HEK293 (cell line): ENCODE data around the gene EBP.

Source experiments
- CTCF ChIA-PET: fragments of 350-600 bp; formaldehyde crosslinking; extraction: SDS; loops from one replicate; lab custom pipeline; 2021; ENCODE audit warnings: antibody characterized with exemption; lab: Yijun Ruan, JAX
- POLR2A ChIA-PET: fragments of 300-600 bp; formaldehyde crosslinking; extraction: SDS; loops from one replicate; lab custom pipeline; 2020; ENCODE audit warnings: antibody characterized with exemption, inconsistent platforms; lab: Yijun Ruan, JAX
- H3K27ac ChIP-seq: fragments of 200-500 bp; sonication (Bioruptor generic); 2 replicates; pipeline ENCODE4 v1.5.1; 2014; ENCODE audit warnings: low read depth, low read length, control low read depth, inconsistent platforms; ENCODE audit errors: extremely low read depth
- H3K36me3 ChIP-seq, 2 experiments: fragments of 200-500 bp in 1 of 2; sonication (Bioruptor generic) in 1 of 2; 1 replicate in 1 of 2; 2 replicates in 1 of 2; pipeline ENCODE4 v1.5.1; 2014 to 2017; ENCODE audit warnings: inconsistent platforms in 2 of 2, low read length in 2 of 2; ENCODE audit not compliant: control insufficient read depth in 2 of 2, insufficient read depth in 1 of 2
- H3K4me1 ChIP-seq: fragments of 200-500 bp; sonication (Bioruptor generic); 2 replicates; pipeline ENCODE4 v1.5.1; 2014; ENCODE audit warnings: mild to moderate bottlenecking, low read length, inconsistent platforms; ENCODE audit not compliant: control insufficient read depth, insufficient read depth
- H3K4me3 ChIP-seq: 2 replicates; pipeline ENCODE4 v1.5.1; 2011; ENCODE audit warnings: low read depth, mild to moderate bottlenecking, control low read depth, low read length, moderate library complexity
- H3K9me3 ChIP-seq: fragments of 200-500 bp; sonication (Bioruptor generic); 2 replicates; pipeline ENCODE4 v1.5.1; 2014; ENCODE audit warnings: low read depth, low read length, inconsistent platforms; ENCODE audit not compliant: control insufficient read depth, insufficient read depth
- BCL11B ChIP-seq: fragments of 450-650 bp; formaldehyde crosslinking; IDR thresholded peaks from 2 replicates; pipeline ENCODE4 v1.5.1; 2016; ENCODE audit warnings: low read depth, missing biosample characterization, missing genetic modification characterization
- EGR2 ChIP-seq: fragments of 450-650 bp; formaldehyde crosslinking; IDR thresholded peaks from 2 replicates; pipeline ENCODE4 v1.5.1; 2016; ENCODE audit warnings: low read depth, missing biosample characterization, missing genetic modification characterization
- KLF9 ChIP-seq: fragments of 450-650 bp; formaldehyde crosslinking; IDR thresholded peaks from 2 replicates; pipeline ENCODE4 v1.5.1; 2016; ENCODE audit warnings: missing biosample characterization, missing genetic modification characterization, low read depth
- OSR2 ChIP-seq: fragments of 450-650 bp; formaldehyde crosslinking; IDR thresholded peaks from 2 replicates; pipeline ENCODE4 v1.5.1; 2016; ENCODE audit warnings: missing biosample characterization, missing genetic modification characterization
- PRDM1 ChIP-seq: fragments of 450-650 bp; formaldehyde crosslinking; IDR thresholded peaks from 2 replicates; pipeline ENCODE4; 2016; ENCODE audit warnings: missing biosample characterization, missing genetic modification characterization
- ZNF223 ChIP-seq: fragments of 450-650 bp; formaldehyde crosslinking; IDR thresholded peaks from 2 replicates; pipeline ENCODE4 v1.5.1; 2016; ENCODE audit warnings: missing biosample characterization, missing genetic modification characterization
- ZNF24 ChIP-seq: fragments of 450-650 bp; formaldehyde crosslinking; IDR thresholded peaks from 2 replicates; pipeline ENCODE4 v1.5.1; 2016; ENCODE audit warnings: missing biosample characterization, missing genetic modification characterization
- ZNF248 ChIP-seq: fragments of 450-650 bp; formaldehyde crosslinking; IDR thresholded peaks from 2 replicates; pipeline ENCODE4 v1.5.1; 2017; ENCODE audit warnings: missing biosample characterization, missing genetic modification characterization
- ZNF274 ChIP-seq, 2 experiments: fragments of 200-500 bp in 1 of 2; fragments of 450-650 bp in 1 of 2; sonication (Bioruptor generic) in 1 of 2; formaldehyde crosslinking in 1 of 2; IDR thresholded peaks; 2 replicates each; pipeline versions ENCODE4 v1.5.1 to v1.6.1; 2014 to 2016; ENCODE audit warnings: borderline replicate concordance in 1 of 2, inconsistent platforms in 1 of 2, low read length in 1 of 2, missing biosample characterization in 1 of 2, missing genetic modification characterization in 1 of 2
- ZNF324 ChIP-seq: fragments of 450-650 bp; formaldehyde crosslinking; IDR thresholded peaks from 2 replicates; pipeline ENCODE4 v1.5.1; 2016; ENCODE audit warnings: missing biosample characterization, missing genetic modification characterization
- ZNF335 ChIP-seq: fragments of 450-650 bp; formaldehyde crosslinking; conservative IDR thresholded peaks from 2 replicates; pipeline ENCODE4 v1.5.1; 2016; ENCODE audit warnings: missing biosample characterization, missing genetic modification characterization
- ZNF341 ChIP-seq: fragments of 450-650 bp; formaldehyde crosslinking; IDR thresholded peaks from 2 replicates; pipeline ENCODE4; 2016; ENCODE audit warnings: low read depth, missing biosample characterization, missing genetic modification characterization
- ZNF544 ChIP-seq: fragments of 450-650 bp; formaldehyde crosslinking; IDR thresholded peaks from 2 replicates; pipeline ENCODE4 v1.5.0; 2017; ENCODE audit warnings: missing biosample characterization, missing genetic modification characterization
- ZNF585B ChIP-seq: fragments of 450-650 bp; formaldehyde crosslinking; IDR thresholded peaks from 2 replicates; pipeline ENCODE4 v1.5.1; 2016; ENCODE audit warnings: missing biosample characterization, missing genetic modification characterization
- TF ChIP-seq, protein P1 (sequence below): fragments of 450-650 bp; formaldehyde crosslinking; IDR thresholded peaks from 2 replicates; pipeline ENCODE4 v1.5.1; 2016; ENCODE audit warnings: missing biosample characterization, missing genetic modification characterization
- TF ChIP-seq, protein P2 (sequence below): fragments of 450-650 bp; formaldehyde crosslinking; IDR thresholded peaks from 2 replicates; pipeline ENCODE4 v1.5.1; 2016; ENCODE audit warnings: missing biosample characterization, missing genetic modification characterization
- TF ChIP-seq, protein P3 (sequence below): fragments of 450-650 bp; formaldehyde crosslinking; optimal IDR thresholded peaks from 2 replicates; pipeline ENCODE3; 2016; ENCODE audit warnings: missing biosample characterization, mild to moderate bottlenecking, missing genetic modification characterization
- TF ChIP-seq, protein P4 (sequence below): fragments of 450-650 bp; formaldehyde crosslinking; IDR thresholded peaks from 2 replicates; pipeline ENCODE4 v1.5.1; 2016; ENCODE audit warnings: missing biosample characterization, missing genetic modification characterization
- TF ChIP-seq, protein P5 (sequence below): fragments of 450-650 bp; formaldehyde crosslinking; IDR thresholded peaks from 2 replicates; pipeline ENCODE4 v1.5.1; 2016; ENCODE audit warnings: missing biosample characterization, missing genetic modification characterization
- TF ChIP-seq, protein P6 (sequence below): fragments of 450-650 bp; formaldehyde crosslinking; IDR thresholded peaks from 2 replicates; pipeline ENCODE4 v1.5.1; 2017; ENCODE audit warnings: missing biosample characterization, missing genetic modification characterization

EBP gene

DNA sequence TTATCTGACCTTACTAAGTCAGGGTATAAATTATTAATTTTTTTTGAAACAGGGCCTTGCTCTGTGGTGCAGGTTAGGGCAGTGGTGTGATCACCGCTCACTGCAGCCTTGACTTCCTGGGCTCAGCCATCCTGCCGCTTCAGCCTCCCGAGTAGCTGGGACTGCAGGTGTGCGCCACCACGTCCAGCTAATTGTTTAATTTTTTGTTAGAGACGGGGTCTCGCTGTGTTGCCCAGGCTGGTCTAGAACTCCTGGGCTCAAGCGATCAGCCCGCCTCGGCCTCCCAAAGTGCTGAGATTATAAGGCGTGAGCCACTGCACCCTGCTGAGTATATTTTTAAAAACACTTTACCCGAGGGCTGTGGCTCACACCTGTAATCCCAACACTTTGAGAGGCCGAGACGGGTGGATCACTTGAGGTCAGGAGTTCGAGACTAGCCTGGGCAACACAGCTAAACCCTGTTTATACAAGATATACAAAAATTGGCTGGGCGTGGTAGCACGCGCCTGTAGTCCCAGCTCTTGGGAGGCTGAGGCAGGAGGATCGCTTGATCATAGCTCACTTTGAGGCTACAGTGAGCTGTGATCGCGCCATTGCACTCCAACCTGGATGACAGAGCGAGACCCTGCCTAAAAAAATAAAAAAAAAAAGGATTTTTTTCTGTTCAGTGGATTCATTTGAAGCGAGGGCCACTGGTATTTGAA, 17.2 kb downstream of the EBP start:
- CTCF ChIA-PET, result interaction anchor here (0.6 to 0.7 kb wide), 4 partner anchors 92 to 1322 kb away, joined by 3 to 4 read pairs (median 3); no protein-coding TSS in a partner anchor
- Histone ChIP-seq H3K9me3 (no peaks in the 10 kb centered on the region), H3K4me1 (no peaks in the 10 kb centered on the region), H3K36me3 (peaks cover 11 to 14% of the 10 kb centered on the region in 2 experiments; a peak in 2 of 3 replicates), H3K4me3 (no peak overlapping the region; the same call in 1 of the 2 replicates), H3K27ac (peak overlapping the region; percentile 34)
- POLR2A ChIA-PET, result interaction anchor here (0.7 to 2.6 kb wide), 10 partner anchors 9 to 199 kb away, joined by 3 to 16 read pairs (median 4); partner anchors contain the start of genes EBP and RBM3
- no peak for TF ChIP-seq ZNF335 (tag by site-specific recombination)
- no peak for TF ChIP-seq ZNF248
- TF ChIP-seq, protein P1, sequence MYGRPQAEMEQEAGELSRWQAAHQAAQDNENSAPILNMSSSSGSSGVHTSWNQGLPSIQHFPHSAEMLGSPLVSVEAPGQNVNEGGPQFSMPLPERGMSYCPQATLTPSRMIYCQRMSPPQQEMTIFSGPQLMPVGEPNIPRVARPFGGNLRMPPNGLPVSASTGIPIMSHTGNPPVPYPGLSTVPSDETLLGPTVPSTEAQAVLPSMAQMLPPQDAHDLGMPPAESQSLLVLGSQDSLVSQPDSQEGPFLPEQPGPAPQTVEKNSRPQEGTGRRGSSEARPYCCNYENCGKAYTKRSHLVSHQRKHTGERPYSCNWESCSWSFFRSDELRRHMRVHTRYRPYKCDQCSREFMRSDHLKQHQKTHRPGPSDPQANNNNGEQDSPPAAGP (tag by site-specific recombination), result 0 out of 2 replicates have a peak, but pooled peaks have one; percentile 30
- TF ChIP-seq ZNF24 (tag by site-specific recombination), result no peak
- TF ChIP-seq ZNF585B, result no peak
- TF ChIP-seq, protein P2, sequence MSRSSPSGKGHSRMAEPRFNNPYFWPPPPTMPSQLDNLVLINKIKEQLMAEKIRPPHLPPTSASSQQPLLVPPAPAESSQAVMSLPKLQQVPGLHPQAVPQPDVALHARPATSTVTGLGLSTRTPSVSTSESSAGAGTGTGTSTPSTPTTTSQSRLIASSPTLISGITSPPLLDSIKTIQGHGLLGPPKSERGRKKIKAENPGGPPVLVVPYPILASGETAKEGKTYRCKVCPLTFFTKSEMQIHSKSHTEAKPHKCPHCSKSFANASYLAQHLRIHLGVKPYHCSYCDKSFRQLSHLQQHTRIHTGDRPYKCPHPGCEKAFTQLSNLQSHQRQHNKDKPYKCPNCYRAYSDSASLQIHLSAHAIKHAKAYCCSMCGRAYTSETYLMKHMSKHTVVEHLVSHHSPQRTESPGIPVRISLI (tag by site-specific recombination), result peak; percentile 90

DNA sequence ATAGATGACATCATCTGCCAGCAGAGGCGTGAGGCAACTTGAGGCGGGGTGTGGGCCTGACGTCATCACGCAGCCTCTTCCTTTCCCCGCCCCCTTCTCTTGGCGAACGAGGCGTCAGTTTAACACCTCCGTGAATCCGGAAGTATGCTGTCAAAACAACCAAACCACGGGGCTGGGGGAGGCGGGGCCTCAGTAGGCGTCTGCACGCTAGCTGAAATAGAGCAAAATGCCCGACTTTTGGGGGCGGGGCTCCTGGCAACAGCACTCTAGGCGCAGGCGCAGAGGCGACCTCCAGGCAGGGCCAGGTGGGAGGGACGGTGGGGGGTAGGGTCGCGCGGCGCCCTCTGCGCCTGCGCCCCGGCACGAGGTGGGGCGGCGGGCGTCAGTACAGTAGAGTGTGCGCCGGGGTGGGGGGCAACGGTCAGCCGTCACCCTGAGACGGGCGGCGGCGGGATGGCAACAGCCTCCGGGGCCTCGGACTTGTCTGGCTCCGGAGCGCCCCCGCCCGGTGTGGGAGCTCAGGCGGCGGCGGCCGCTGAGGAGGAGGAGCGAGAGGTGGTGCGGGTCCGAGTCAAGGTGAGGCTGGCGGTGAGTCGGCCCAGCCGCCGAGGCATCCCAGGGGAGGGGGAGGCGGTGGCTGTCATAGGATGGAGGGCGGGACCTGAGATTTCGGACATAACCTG, 17.9 kb downstream of the EBP start, which contains the start of gene TBC1D25:
TSS of gene TBC1D25 (plus strand) at position 370 of the 683 bp plus-strand sequence. CDS start at position 454, 84 bp downstream.
- H3K4me3 ChIP-seq, result peak within 1 kb of the TSS; percentile 68
- H3K4me1 ChIP-seq, result no peaks in the 10 kb centered on the region
- H3K36me3 ChIP-seq, result peaks cover 12 to 18% of the 10 kb centered on the region in 2 experiments; a peak in 2 of 3 replicates
- peak within 1 kb of the TSS; percentile 74 for H3K27ac ChIP-seq
- CTCF ChIA-PET, result interaction anchor here (0.5 to 0.9 kb wide), 7 partner anchors 12 to 1351 kb away, joined by 3 to 4 read pairs (median 3); no protein-coding TSS in a partner anchor
- POLR2A ChIA-PET, result interaction anchor here (0.7 to 2.6 kb wide), 10 partner anchors 10 to 198 kb away, joined by 3 to 16 read pairs (median 4); partner anchors contain the start of genes EBP and RBM3
- no peaks in the 10 kb centered on the region for H3K9me3 ChIP-seq
- TF ChIP-seq PRDM1 (tag by site-specific recombination), result no peak
- peak; percentile 100 for TF ChIP-seq ZNF223 (tag by site-specific recombination)
- TF ChIP-seq, protein P3, sequence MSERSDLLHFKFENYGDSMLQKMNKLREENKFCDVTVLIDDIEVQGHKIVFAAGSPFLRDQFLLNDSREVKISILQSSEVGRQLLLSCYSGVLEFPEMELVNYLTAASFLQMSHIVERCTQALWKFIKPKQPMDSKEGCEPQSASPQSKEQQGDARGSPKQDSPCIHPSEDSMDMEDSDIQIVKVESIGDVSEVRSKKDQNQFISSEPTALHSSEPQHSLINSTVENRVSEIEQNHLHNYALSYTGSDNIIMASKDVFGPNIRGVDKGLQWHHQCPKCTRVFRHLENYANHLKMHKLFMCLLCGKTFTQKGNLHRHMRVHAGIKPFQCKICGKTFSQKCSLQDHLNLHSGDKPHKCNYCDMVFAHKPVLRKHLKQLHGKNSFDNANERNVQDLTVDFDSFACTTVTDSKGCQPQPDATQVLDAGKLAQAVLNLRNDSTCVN (tag by site-specific recombination), result peak; percentile 41
- TF ChIP-seq BCL11B (tag by site-specific recombination), result 0 out of 2 replicates have a peak, but pooled peaks have one; percentile 42
- TF ChIP-seq ZNF274 (IDR thresholded peaks at IDR 0.05; ENCODE audit: low read length), result no peak
- no peak for TF ChIP-seq ZNF274 (tag by site-specific recombination; IDR thresholded peaks at IDR 0.05; ENCODE audit: borderline replicate concordance)
- TF ChIP-seq EGR2 (tag by site-specific recombination), result peak; percentile 71
- TF ChIP-seq, protein P4, sequence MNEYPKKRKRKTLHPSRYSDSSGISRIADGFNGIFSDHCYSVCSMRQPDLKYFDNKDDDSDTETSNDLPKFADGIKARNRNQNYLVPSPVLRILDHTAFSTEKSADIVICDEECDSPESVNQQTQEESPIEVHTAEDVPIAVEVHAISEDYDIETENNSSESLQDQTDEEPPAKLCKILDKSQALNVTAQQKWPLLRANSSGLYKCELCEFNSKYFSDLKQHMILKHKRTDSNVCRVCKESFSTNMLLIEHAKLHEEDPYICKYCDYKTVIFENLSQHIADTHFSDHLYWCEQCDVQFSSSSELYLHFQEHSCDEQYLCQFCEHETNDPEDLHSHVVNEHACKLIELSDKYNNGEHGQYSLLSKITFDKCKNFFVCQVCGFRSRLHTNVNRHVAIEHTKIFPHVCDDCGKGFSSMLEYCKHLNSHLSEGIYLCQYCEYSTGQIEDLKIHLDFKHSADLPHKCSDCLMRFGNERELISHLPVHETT (tag by site-specific recombination), result no peak
- 0 out of 2 replicates have a peak, but pooled peaks have one; percentile 10 for TF ChIP-seq OSR2 (tag by site-specific recombination)
- TF ChIP-seq, protein P5, sequence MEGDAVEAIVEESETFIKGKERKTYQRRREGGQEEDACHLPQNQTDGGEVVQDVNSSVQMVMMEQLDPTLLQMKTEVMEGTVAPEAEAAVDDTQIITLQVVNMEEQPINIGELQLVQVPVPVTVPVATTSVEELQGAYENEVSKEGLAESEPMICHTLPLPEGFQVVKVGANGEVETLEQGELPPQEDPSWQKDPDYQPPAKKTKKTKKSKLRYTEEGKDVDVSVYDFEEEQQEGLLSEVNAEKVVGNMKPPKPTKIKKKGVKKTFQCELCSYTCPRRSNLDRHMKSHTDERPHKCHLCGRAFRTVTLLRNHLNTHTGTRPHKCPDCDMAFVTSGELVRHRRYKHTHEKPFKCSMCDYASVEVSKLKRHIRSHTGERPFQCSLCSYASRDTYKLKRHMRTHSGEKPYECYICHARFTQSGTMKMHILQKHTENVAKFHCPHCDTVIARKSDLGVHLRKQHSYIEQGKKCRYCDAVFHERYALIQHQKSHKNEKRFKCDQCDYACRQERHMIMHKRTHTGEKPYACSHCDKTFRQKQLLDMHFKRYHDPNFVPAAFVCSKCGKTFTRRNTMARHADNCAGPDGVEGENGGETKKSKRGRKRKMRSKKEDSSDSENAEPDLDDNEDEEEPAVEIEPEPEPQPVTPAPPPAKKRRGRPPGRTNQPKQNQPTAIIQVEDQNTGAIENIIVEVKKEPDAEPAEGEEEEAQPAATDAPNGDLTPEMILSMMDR (tag by site-specific recombination), result peak; percentile 81
- TF ChIP-seq, protein P6, sequence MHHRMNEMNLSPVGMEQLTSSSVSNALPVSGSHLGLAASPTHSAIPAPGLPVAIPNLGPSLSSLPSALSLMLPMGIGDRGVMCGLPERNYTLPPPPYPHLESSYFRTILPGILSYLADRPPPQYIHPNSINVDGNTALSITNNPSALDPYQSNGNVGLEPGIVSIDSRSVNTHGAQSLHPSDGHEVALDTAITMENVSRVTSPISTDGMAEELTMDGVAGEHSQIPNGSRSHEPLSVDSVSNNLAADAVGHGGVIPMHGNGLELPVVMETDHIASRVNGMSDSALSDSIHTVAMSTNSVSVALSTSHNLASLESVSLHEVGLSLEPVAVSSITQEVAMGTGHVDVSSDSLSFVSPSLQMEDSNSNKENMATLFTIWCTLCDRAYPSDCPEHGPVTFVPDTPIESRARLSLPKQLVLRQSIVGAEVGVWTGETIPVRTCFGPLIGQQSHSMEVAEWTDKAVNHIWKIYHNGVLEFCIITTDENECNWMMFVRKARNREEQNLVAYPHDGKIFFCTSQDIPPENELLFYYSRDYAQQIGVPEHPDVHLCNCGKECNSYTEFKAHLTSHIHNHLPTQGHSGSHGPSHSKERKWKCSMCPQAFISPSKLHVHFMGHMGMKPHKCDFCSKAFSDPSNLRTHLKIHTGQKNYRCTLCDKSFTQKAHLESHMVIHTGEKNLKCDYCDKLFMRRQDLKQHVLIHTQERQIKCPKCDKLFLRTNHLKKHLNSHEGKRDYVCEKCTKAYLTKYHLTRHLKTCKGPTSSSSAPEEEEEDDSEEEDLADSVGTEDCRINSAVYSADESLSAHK (tag by site-specific recombination), result 0 out of 2 replicates have a peak, but pooled peaks have one; percentile 8
- peak; percentile 66 for TF ChIP-seq ZNF341
- TF ChIP-seq ZNF324 (tag by site-specific recombination), result peak; percentile 52
- TF ChIP-seq KLF9, result peak; percentile 83
- no peak for TF ChIP-seq ZNF544 (tag by site-specific recombination)
